ENCODE results near the gene LNPEP. TPM values are rescaled to one million over a fixed set of nuclear protein-coding genes. Genes with fewer than 3 reads are reported as not detected.

The LNPEP gene
- total RNA-seq, 3 donors from 2014 or later, result 64.6 to 71.2 (median 65.1) TPM

GRCh38 chr5:97004423-97005060 lies 68.7 kb downstream of the LNPEP start:
- no peaks in the 10 kb centered on the region for H3K4me1 ChIP-seq
- H3K9me3 ChIP-seq, result no peaks in the 10 kb centered on the region
- TF ChIP-seq POLR2A (IDR thresholded peaks at IDR 0.05), result no peak
- no peak for TF ChIP-seq CTCF (IDR thresholded peaks at IDR 0.05)
- no peak for DNase-seq (ENCODE audit: low spot score in 2 of 2)
- H3K27ac ChIP-seq, result no peak overlapping the region
- no peaks in the 10 kb centered on the region for H3K36me3 ChIP-seq
- H3K4me3 ChIP-seq, result no peak overlapping the region
- H3K27me3 ChIP-seq, result no peaks in the 10 kb centered on the region
- intact Hi-C loops (cut with DNase I; ENCODE audit: low total_unique reads), result no loop called here

DNA sequence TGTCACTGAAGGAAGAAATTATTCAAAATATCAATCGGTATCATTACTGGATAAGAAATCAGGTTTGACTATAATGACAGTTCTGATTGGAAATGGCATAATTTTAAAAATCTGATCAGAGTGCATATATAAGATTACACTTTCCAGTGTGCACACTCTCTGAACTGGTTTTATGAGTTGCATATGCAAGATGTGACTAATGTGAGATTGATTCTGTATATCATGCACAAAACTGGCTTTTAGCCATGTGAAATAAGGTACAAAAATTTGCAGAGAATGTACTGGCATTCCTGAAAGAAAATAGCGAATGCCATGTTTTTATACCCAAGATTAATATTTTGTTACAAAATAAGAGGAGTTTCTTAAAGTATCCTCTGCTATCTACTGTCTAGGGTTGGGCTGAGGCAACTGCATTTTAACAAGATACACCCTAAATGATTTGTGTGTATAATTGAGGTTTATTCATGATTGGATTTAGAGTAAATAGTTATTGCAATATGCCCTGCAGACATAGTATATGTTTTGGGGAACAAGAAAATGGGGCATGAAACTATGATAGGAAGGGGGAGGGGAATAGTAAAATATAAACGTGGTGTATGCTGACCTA lies 70.7 kb downstream of the LNPEP start:
- Histone ChIP-seq H3K36me3 (no peaks in the 10 kb centered on the region), H3K4me1 (no peaks in the 10 kb centered on the region), H3K27ac (no peak overlapping the region), H3K4me3 (no peak overlapping the region), H3K27me3 (no peaks in the 10 kb centered on the region), H3K9me3 (no peaks in the 10 kb centered on the region)
- DNase-seq (ENCODE audit: low spot score in 2 of 2), result no peak
- no peak for TF ChIP-seq POLR2AphosphoS5 (IDR thresholded peaks at IDR 0.05)
- no peak for TF ChIP-seq CTCF (IDR thresholded peaks at IDR 0.05)
- no peak for TF ChIP-seq POLR2A (IDR thresholded peaks at IDR 0.05)
- intact Hi-C loops (cut with DNase I; ENCODE audit: low total_unique reads), result no loop called here

DNA sequence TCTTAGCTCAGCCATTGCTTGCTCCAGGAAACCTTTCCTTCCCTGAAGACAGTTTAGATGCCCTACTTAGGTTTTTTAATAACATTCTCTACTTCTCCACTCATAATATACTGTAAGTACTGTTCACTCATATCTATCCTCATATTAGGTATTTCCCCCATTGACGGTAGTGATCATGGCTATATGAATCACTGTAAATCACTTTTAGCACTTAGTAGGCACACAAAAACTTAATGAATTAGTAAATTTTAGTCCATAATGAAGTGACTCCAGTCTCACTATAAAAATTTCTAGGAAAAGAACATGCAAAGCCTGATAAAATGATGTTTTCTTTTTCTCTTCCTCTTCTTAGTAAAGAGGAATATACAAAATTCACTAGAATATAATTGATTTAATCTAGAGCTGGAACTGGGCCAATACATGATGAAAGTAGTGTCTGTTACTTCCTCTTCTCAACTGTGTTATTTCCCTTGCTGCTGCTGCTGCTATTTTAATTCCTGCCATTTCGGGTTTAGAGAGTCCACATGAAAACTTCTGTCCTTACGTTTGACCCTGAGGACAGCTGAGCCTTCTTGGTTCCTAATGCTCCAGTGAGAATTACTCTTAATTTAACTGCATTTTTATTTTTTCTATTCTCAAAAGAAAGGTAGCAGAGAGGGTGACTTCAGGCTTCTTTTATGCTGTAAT lies 73.5 kb downstream of the LNPEP start:
- Histone ChIP-seq H3K4me3 (no peak overlapping the region), H3K4me1 (no peaks in the 10 kb centered on the region), H3K27me3 (no peaks in the 10 kb centered on the region), H3K36me3 (no peaks in the 10 kb centered on the region), H3K27ac (no peak overlapping the region), H3K9me3 (no peaks in the 10 kb centered on the region)
- intact Hi-C loops (cut with DNase I; ENCODE audit: low total_unique reads), result no loop called here
- DNase-seq (ENCODE audit: low spot score in 2 of 2), result no peak
- TF ChIP-seq CTCF (IDR thresholded peaks at IDR 0.05) (no peak), POLR2A (IDR thresholded peaks at IDR 0.05) (no peak), POLR2AphosphoS5 (IDR thresholded peaks at IDR 0.05) (no peak)

DNA sequence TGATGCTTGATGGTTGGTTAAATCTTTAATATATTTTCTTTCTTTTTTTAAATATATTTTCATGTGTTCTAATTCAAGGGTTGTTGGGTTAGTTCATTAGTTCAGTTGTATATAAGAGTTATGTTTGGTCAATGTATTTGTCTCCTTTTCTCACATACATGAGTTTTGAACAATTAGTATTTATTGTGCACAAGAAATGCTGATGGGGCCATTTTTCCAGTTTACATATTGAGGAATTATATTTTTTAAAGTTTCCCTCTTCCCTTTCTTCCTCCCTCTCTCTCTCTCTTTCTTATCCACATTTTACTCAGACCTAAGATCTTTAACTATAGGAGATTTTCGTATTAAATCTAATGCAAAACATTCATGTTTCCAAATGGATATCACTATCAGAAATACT lies 74.0 kb downstream of the LNPEP start:
- Histone ChIP-seq H3K4me1 (no peaks in the 10 kb centered on the region), H3K36me3 (no peaks in the 10 kb centered on the region), H3K27ac (no peak overlapping the region), H3K27me3 (no peaks in the 10 kb centered on the region), H3K9me3 (no peaks in the 10 kb centered on the region), H3K4me3 (no peak overlapping the region)
- intact Hi-C loops (cut with DNase I; ENCODE audit: low total_unique reads), result no loop called here
- TF ChIP-seq POLR2AphosphoS5 (IDR thresholded peaks at IDR 0.05) (no peak), POLR2A (IDR thresholded peaks at IDR 0.05) (no peak), CTCF (IDR thresholded peaks at IDR 0.05) (no peak)
- no peak for DNase-seq (ENCODE audit: low spot score in 2 of 2)

- no peaks in the 10 kb centered on the region for H3K36me3 ChIP-seq
- no peaks in the 10 kb centered on the region for H3K4me1 ChIP-seq
- no peak overlapping the region for H3K27ac ChIP-seq
- no peak for DNase-seq (ENCODE audit: low spot score in 2 of 2)
- TF ChIP-seq POLR2A (IDR thresholded peaks at IDR 0.05), result no peak
- no peak for TF ChIP-seq CTCF (IDR thresholded peaks at IDR 0.05)
- no peak for TF ChIP-seq POLR2AphosphoS5 (IDR thresholded peaks at IDR 0.05)
- intact Hi-C loops (cut with DNase I; ENCODE audit: low total_unique reads), result no loop called here
- no peak overlapping the region for H3K4me3 ChIP-seq
- H3K9me3 ChIP-seq, result no peaks in the 10 kb centered on the region
- H3K27me3 ChIP-seq, result no peaks in the 10 kb centered on the region
Observed at GRCh38 chr5:97010606-97011005, 74.7 kb downstream of the LNPEP start.

All from breast epithelium (tissue), 4 donors.